ENCODE results near the gene FTCD.
"Not testable (repeated sequence)": the region's sequence is repeated elsewhere in the genome, so short reads cannot be mapped to it uniquely, and the experiment has no call there.

FTCD gene, protein sequence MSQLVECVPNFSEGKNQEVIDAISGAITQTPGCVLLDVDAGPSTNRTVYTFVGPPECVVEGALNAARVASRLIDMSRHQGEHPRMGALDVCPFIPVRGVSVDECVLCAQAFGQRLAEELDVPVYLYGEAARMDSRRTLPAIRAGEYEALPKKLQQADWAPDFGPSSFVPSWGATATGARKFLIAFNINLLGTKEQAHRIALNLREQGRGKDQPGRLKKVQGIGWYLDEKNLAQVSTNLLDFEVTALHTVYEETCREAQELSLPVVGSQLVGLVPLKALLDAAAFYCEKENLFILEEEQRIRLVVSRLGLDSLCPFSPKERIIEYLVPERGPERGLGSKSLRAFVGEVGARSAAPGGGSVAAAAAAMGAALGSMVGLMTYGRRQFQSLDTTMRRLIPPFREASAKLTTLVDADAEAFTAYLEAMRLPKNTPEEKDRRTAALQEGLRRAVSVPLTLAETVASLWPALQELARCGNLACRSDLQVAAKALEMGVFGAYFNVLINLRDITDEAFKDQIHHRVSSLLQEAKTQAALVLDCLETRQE

DNA sequence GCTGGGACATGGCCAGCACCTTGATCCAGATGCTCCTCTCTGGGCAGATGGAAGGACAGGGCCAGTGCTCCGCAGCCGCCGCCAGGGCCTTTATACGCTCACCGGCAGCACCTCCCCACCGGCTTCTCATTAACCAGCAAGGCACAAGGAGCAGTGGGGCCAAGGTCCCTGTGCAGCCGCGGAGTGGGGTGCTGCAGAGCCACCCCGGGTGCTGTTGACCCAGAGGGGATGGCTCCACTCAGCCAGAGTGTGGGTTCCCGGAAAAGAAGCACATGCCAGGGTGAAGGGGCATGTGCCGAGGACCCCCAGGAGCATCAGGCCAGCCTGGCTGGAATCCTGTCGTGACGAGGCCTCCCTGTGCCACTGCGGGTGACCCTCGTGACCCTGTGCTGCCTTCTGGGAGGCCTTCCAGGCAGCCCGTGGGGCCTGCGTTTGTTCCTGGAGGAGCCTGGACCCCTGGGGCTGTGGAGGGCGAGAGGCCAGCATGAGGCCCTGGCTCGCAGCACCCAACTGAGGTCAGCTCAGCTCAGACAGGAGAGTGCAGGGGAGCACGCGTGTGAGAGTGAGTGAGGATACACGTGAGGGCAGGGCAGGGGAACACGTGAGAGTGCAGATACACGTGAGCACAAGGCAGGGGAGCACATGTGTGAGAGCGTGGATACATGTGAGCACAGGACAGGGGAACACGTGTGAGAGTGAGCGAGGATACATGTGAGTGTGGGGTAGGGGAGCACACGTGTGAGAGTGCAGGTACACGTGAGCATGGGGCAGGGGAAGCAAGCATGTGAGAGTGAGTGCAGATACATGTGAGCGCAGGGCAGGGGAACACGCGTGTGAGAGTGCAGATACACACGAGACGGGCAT is at the start of gene FTCD:
FTCD (minus strand) TSS at position 66 of the 864 bp plus-strand sequence; CDS start at position 10, 56 bp downstream.
- no peak for DNase-seq (ENCODE audit: low read depth)

DNA sequence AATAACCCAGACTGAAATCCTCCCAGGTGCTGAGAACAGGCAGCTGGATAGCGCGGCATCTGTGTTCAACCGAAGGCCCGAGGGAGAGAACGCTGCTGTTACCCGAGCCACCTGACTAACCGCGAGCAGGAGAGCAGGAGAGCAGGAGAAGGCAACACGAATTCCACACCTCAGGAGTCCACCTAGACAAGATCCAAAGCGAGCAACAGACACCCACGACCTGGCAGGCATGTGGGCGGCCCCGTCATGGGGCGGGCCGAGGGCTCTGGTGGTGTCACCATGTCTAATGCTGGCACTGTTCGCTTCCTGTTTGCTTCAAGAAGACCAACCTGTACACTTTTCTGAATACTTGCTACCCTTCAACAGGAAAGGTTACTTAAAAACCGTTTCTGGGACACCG is 49.8 kb upstream of the FTCD start:
- no peak for DNase-seq (ENCODE audit: low read depth)

DNA sequence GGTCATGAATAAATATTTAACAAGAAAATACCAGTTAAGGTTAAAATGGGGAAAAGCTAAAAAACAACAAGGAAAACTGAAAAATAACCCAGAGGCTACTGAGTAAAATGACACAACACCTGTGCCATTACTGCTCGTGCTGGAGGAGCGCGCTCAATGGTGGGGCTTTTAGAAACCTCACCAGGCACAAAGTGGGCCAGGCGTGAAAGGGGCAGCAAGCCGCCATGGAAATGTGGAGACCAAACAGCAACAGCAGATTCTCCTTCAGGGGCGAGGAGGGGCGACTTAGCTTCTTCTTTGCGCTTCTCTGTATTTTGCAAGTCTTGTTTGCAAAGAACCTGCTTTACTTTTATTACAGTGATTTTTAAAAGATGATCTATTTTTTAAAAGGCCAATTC is 47.8 kb upstream of the FTCD start:
- no peak for DNase-seq (ENCODE audit: low read depth)

DNA sequence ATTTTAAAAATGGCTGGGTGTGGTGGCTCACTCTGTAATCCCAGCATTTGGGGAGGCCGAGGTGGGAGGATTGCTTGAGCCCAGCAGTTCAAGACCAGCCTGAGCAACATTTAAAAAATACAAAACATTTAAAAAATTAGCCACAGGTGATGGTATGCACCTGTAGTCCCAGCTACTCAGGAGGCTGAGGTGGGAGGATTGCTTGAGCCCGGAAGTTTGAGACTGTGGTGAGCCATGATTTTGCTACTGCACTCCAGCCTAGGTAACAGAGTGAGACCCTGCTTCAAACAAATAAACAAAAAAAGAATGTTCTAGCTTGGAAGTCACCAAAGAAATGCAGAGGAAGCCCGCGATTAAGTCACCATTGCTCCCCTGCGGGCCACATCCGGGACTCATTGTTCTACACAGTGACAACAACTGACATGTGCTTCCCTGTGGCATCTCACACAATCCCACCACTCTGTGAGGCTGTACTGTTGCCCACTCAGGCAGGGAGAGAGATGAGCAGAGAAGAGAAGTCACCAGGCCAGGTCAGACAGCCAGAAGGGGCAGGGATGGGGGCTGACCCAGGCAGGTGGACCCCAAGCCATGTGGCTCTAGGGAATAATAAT is 47.3 kb upstream of the FTCD start:
- no peak for DNase-seq (ENCODE audit: low read depth)

DNA sequence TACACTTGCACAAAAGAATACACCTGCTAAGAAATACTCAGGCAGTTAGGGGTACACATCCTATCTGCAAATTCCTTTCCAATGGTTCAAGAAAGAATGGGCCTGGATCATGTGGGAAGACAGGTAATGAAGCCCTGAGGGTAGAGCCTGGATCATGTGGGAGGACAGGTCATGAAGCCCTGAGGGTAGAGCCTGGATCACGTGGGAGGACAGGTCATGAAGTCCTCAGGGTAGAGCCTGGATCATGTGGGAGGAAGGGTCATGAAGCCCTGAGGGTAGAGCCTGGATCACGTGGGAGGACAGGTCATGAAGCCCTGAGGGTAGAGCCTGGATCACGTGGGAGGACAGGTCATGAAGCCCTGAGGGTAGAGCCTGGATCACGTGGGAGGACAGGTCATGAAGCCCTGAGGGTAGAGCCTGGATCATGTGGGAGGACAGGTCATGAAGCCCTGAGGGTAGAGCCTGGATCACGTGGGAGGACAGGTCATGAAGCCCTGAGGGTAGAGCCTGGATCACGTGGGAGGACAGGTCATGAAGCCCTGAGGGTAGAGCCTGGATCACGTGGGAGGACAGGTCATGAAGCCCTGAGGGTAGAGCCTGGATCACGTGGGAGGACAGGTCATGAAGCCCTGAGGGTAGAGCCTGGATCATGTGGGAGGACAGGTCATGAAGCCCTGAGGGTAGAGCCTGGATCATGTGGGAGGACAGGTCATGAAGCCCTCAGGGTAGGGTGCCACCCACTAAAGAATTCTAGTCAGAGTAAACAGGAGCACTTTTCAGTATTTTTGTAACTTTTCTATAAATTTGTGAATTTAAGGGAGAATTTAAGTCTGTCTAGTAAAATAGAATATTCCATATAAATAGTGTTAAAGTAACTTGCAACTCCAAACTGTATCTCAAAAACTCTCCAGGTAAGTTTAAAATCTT is 45.8 kb upstream of the FTCD start:
- not testable (repeated sequence) for DNase-seq (ENCODE audit: low read depth)

DNA sequence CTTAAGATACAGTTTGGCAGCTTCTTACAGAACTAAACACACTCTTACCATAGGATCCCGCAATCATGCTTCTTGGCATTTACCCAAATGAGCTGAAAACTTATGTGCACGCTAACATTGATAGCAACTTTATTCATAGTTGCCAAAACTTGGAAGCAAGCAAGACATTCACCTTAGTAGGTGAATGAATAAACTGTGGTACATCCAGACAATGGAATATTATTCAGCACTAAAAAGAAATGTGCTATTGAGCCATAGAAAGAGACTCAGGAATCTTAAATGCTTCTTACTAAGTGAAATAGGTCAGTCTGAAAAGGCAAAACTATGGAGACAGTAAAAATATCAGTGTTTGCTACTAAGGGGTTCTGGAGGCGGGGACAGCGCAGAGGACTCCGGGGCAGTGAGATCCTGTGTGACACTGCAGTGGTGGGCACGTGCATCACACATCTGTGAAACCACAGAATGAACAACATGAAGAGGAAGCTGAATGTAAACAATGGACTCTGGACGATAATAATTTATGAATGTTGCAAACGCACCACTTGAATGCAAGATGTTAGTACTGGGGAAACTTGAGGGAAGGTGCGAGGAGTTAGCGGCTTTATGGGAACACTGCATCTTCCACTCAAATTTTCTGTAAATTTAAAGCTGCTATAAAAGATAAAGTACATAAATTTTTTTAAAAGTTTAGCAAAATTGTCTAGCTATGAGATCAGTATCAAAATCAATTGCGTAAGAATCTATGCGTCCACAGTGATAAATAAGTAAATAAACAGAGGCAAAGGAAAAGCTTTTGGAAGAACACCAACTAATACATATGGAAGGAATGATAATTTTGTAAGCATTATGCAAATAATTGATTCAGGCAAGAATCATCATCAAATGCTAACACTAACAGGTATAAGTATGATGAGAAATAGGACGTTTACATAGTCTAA is 44.3 kb upstream of the FTCD start:
- no peak for DNase-seq (ENCODE audit: low read depth)

DNA sequence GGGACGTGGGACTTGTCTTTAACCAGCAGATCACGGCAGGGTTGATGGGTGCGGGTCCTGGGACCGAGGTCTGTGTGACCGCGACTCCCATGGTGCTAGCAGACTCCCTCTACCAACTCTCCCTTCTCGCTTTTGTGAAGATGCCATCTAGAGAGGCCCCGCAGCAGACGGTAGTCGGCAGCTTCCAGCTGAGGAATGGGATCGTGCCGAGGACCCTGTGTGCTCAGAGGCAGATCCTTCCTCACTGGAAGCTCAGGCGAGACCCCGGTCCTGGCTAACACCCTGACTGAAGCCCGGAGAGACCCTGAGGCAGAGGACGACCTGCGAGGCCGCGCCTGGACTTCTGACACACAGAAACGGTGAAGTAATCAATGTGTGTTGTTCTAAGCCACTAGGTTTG is 41.4 kb upstream of the FTCD start:
- no peak for DNase-seq (ENCODE audit: low read depth)

DNA sequence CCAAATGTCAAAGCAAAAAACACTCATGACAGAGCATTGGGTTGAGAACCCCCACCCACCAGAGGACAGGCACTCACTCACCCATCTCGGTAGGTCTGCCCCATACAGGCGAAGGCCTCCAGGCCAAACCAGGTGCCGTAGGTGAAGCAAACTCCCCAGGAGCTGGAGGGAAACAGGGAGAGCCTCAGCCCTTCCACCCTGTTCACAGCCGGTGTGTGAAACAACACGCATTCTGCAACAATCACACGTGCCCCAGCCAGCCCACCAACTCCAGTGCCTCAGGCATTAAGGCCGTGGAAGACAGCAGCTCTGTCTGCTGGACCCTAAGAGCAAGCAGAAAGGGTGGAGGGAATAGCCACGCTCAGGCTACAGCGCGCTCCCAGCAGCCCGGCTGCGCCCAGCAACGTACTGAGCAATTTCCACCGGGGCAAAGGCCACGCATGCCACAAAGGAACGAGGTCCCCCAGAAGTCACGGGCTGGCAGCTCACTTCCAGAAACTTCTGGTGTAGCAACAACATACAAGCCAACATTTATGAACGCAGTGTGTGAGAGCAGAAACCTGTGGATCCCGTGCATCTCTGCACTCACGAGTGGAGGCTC is 40.3 kb upstream of the FTCD start:
- DNase-seq (ENCODE audit: low read depth): no peak

DNA sequence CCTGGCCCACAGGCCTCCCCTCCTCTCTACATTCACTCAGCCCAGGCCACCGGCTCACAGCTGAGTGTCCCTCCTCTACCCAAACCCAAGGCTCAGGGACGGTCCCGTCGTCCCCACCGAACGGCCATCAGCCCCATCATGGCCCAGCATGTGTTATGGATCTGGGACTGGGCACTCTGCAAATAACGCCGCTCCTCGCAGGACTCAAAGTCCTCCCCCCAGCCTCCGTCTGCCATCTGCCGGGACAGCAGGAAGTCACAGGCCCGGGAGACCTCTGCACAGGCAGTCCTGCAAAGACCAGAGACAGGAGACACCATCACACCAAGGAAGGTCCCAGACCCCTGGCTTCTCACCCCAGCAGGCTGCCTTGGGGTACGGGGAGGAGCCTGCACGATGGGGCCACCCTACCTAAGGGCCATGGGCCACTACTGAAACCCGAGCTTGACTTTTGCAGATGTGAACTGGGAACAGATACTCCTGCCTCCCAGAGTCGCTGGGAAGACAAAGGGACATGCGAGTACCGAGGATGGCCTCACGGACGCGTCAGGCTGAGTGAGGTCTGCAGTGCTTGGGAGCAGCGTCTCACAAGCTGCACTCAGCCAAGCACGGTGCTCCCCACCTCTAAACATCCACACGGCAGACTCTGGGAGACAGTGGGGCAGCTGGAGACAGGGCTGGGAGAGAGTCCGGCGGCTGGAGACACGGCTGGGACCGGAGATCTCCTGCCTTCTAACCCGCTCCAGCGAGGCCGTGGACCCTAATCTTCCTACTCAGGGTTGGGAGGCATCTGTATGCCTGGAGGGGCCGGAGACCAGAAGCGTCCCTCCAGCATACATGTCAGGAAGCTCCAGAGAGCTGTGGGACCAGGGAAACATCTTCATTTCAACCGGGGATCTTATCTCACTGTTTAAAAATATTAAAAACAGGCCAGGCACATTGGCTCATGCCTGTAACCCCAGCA is 39.3 kb upstream of the FTCD start:
- DNase-seq (ENCODE audit: low read depth): no peak

DNA sequence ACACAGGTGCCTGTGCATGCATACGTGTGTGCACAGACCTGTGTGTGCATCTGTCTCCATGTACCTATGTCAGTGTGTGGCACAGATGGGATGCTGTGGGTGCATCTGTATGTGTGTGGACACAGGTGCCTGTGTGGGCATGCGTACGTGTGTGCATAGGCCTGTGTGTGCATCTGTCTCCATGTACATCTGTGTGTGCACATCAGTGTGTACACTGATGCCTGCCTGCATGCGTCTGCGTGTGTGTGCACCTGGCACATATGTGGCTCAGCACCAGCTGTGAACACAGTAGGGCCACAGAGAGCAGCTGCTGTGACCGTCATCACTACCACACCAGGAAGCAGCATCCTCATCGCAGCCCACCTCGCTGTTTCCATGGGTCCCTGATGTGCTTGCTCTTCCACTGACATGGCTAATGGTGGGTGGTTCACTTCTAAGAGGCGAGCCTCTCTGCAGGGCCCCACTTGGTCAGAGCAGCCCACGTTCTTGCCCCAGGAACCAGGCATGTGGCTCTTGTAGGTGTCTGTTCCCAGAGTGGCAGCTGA is 38.5 kb upstream of the FTCD start:
- no peak for DNase-seq (ENCODE audit: low read depth)

DNA sequence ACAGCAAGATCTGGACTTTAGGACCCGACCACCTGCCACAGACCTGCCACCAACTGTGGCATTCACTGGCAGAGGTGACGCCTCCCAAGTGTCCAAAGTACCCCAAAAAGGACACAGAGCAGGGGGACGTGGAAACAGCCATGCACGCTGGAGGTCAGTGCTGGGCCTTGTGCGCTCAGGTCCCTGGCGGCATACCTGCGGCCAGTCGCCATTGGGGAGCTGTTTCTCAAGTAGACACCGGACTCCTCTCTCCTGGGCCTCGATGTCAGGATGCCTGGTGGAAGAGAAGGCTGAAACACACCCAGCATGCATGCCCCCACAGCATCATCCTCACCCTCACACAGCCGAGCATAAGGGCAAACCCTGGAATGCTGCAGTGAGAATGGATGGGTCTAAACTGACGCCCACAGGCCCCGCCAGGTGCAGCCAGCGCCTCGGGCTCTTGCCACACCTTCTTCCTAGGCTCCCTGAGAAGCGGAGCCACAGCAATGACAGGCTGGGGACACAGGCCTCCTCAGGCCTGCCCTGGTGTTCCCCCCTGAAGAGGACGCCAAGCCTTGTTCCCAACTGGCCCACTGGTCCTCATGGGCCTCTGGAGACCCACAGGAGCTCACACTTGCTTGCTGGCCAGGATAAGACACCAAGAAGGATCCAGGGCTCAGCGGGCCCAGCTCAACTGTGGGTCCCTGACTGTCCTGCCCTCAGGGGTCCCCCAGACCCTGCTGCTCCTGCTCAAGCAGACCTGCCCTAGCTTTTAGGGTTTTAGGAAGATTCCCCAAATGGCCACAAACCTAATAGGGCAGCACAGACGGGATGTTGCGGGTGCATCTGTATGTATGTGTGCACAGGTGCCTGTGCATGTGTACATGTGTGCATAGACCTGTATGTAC is 36.6 kb upstream of the FTCD start:
- DNase-seq (ENCODE audit: low read depth): no peak

DNA sequence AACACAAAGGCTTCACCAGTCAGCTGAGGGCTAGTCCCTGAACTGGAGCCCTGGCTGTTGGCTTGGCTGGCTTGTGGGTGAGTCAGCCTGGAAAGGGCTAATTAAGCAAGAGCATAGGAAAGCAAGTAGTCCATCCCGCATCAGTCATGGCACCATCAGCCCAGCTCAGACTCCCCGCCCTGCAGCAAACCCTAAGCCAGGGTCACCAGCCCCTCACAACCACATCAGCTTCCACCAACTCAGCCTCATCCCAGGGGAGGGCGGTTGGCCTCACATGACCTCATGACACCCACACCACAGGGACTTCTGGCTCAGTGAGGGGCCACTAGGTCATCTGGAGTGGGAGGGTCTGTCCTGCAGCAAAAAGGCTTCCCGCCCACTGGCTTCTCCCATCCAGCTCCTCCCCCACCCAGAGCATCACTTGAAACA is 35.9 kb upstream of the FTCD start:
- DNase-seq (ENCODE audit: low read depth): no peak

DNA sequence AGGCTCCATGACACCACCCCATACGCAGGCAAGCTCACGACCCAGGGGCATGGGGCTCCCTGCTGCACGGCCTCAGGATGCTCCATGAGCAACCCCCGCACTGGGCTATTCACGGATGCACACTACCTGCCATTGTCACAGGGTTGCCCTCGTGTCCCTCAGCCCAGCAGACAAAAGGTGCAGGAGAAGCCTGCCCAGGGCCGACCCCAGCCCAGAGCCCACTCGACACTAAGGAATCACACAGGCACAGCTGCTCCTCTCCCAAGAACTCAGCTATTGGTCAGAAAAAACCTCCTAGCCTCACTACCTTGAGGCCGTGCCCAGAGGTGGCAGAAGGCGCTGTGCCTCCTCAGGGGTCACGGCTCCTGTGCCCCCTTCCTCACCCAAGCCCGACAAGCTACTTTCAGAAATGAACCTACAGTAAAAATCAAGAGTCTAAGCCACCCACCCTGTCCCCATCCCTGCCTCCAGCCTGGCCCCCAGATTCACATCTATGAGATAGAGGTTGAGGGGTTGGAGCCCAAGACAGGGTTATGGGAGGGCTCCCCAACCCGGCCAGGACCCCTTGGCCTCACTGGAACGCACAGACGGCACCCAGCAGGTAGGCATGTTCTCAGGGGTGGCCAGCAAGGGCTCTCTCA is 35.2 kb upstream of the FTCD start:
- DNase-seq (ENCODE audit: low read depth): no peak

DNA sequence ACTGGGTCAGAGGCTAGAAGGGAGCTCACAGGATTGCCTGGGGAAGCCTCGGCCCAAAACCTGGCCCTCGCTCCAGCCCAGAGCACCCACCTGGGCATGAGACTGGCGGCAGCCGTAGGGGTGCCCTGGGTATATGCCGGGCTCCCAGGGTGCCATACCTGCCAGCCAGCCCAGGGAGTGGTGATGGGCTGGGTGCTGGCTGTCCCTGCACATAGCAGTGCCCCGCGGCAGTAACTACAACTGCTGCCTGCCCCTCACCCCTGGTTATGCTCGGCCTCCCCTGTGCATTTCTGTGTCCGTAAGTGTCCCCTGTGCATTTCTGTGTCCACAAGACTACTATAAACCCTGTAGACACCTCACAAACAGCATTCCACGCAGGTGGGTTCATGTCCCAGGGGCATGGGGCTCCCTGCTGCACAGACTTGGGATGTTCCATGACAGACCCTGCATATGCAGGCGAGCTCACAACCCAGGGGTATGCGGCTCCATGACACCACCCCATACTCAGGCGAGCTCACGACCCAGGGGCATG is 34.6 kb upstream of the FTCD start:
- no peak for DNase-seq (ENCODE audit: low read depth)

DNA sequence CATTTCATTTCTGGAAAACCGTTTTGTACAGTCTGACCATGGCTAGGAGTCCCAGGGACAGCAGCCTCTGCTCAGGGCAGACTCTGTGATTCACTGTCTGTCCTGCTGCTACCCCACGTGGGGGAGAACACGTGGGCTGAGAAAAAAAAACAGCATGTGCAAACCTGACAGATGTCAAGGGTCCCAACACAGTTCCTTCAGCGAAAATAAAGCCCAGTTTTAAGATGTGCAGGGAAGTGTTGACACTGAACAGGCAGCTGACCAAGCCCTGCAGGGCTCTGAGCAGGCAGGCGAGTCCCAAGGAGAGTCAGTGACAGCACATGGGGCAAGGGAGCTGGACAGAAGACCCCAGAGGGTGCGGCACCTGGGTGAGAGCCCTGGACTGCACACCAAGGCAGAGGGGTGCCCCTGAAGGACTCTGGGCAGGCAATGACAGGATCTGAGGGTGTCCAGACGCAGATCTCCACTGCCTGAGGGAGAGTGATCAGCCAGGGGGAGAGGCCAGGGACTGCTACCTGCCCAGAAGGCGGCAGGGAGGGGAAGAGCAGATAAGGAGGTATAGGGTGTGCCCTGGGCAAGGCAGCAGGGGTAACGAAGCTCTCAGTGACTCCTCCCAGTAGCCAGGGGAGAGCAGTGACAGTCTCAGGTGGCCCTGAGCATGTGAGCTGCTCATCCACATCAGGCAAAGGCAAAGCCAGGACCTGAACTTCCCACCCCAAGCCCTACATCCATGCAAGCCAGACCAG is 34.0 kb upstream of the FTCD start:
- no peak for DNase-seq (ENCODE audit: low read depth)

Measured in activated T-helper 1 cell treated with Interleukin-2 at 50 U/mL for 16 hours (primary cell).